ENCODE measurements around the gene DIP2C. TPM values are rescaled to one million over a fixed set of nuclear protein-coding genes. Genes with fewer than 3 reads are reported as not detected.
"Not testable (repeated sequence)": the region's sequence is repeated elsewhere in the genome, so short reads cannot be mapped to it uniquely, and the experiment has no call there.

DIP2C gene
- total RNA-seq, 1 donor from 2014 or later = 3.6 TPM

GRCh38 chr10:697097-697875, 7.8 kb upstream of the DIP2C start:
- no peak for ATAC-seq

GRCh38 chr10:695396-695795, 5.9 kb upstream of the DIP2C start:
- peak; percentile 19 for ATAC-seq

- peak; percentile 69 for ATAC-seq
Observed at GRCh38 chr10:693506-693905, 4.0 kb upstream of the DIP2C start.

- no peak for ATAC-seq
Observed at GRCh38 chr10:692682-693351, 3.3 kb upstream of the DIP2C start.

- ATAC-seq = no peak
Observed at GRCh38 chr10:691216-691615, 1.7 kb upstream of the DIP2C start.

GRCh38 chr10:690372-691161, 1.1 kb upstream of the DIP2C start:
- ATAC-seq = no peak

GRCh38 chr10:689121-689451, 382 bp downstream of the DIP2C start:
- no peak for ATAC-seq

GRCh38 chr10:688312-689120, 952 bp downstream of the DIP2C start:
- ATAC-seq = peak; percentile 30

- no peak for ATAC-seq
Observed at GRCh38 chr10:687583-688311, 1.7 kb downstream of the DIP2C start.

- ATAC-seq = no peak
Observed at GRCh38 chr10:686155-686931, 3.1 kb downstream of the DIP2C start.

GRCh38 chr10:685613-686012, 3.9 kb downstream of the DIP2C start:
- no peak for ATAC-seq

GRCh38 chr10:683448-684071, 5.9 kb downstream of the DIP2C start:
- ATAC-seq = peak; percentile 84

- ATAC-seq = no peak
Observed at GRCh38 chr10:682931-683447, 6.5 kb downstream of the DIP2C start.

- ATAC-seq = no peak
Observed at GRCh38 chr10:681670-682318, 7.7 kb downstream of the DIP2C start.

- no peak for ATAC-seq
Observed at GRCh38 chr10:680745-681144, 8.7 kb downstream of the DIP2C start.

GRCh38 chr10:680146-680545, 9.3 kb downstream of the DIP2C start:
- no peak for ATAC-seq

- ATAC-seq = no peak
Observed at GRCh38 chr10:679556-679955, 9.9 kb downstream of the DIP2C start.

GRCh38 chr10:678662-679005, 10.8 kb downstream of the DIP2C start:
- not testable (repeated sequence) for ATAC-seq

GRCh38 chr10:677750-678661, 11.5 kb downstream of the DIP2C start:
- ATAC-seq = no peak
